GM12875 (cell line): Measurements from ENCODE around the gene DOLPP1.
A peak's percentile ranks its signal among the peaks of the same experiment; 100 is the strongest.

Experiments used
- H3K4me3 ChIP-seq: one replicate; pipeline ENCODE4 v1.5.1; 2011; ENCODE audit warnings: low read depth, low read length, control low read depth
- TF ChIP-seq, protein P1 (sequence below): IDR thresholded peaks from 2 replicates; pipeline ENCODE4 v1.5.1; 2011; ENCODE audit warnings: low read depth, mild to moderate bottlenecking, control low read depth, inconsistent platforms, low read length, moderate library complexity, borderline replicate concordance; ENCODE audit not compliant: insufficient read depth

The DOLPP1 gene, protein sequence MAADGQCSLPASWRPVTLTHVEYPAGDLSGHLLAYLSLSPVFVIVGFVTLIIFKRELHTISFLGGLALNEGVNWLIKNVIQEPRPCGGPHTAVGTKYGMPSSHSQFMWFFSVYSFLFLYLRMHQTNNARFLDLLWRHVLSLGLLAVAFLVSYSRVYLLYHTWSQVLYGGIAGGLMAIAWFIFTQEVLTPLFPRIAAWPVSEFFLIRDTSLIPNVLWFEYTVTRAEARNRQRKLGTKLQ

DNA sequence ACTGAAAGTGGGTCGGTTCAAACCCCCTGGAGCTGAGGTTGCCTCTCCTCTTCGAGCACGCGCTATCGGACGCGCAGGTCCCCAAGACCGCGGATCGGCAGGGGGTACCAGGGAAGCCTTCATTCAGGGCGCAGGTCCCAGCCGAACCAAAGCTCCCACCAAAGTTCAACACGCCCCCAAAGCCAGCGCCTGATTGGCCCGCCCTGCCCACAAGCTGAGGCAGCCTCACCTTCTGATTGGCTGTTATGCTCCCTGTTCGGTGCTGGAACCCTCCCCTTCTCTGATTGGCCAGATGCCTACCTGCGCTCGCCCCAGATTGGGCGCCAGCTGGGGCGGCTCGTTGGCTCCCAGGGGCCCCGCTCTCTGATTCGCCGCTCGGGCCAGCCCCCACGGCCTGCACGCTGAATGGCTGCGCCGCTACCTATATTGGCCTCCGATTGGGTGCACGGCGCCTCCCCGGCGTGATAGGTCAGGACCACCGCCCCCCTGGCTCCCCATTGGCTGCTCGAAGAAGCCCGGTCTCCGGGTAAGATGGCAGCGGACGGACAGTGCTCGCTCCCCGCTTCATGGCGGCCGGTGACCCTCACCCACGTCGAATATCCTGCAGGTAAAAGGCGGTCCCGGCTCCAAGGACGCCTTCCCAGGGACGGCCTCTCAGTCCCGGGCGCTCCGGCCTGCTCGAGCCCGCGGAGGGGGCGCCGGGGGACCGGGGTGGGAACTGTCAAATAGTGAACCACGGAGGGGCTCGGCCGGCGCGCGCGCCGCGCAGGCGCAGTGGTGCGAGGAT is at the start of gene DOLPP1:
DOLPP1 (plus strand) TSS at position 511 of the 787 bp plus-strand sequence; CDS start at position 532, 21 bp downstream.
- TF ChIP-seq, protein P1, sequence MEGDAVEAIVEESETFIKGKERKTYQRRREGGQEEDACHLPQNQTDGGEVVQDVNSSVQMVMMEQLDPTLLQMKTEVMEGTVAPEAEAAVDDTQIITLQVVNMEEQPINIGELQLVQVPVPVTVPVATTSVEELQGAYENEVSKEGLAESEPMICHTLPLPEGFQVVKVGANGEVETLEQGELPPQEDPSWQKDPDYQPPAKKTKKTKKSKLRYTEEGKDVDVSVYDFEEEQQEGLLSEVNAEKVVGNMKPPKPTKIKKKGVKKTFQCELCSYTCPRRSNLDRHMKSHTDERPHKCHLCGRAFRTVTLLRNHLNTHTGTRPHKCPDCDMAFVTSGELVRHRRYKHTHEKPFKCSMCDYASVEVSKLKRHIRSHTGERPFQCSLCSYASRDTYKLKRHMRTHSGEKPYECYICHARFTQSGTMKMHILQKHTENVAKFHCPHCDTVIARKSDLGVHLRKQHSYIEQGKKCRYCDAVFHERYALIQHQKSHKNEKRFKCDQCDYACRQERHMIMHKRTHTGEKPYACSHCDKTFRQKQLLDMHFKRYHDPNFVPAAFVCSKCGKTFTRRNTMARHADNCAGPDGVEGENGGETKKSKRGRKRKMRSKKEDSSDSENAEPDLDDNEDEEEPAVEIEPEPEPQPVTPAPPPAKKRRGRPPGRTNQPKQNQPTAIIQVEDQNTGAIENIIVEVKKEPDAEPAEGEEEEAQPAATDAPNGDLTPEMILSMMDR: no peak
- peak within 1 kb of the TSS; percentile 83 for H3K4me3 ChIP-seq

DNA sequence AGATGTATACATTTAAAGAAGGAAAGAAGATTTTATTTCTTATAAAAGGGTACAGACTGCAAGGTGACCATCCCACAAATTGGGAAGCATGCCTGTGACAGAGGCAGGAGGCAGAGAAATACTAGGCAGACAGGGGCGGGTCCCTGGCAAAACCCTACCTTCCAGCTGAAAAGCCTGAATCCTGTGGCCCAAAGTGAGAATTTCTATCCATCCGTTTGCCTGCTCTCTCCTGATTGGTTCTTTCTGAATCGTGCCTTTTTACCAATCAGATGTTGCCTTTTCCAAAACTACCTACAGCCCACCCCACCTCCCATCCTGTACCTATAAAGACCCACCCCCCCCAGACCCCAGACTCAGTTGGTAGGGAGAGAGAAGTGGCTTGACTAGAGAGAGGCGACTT is 49.4 kb upstream of the DOLPP1 start:
- TF ChIP-seq, protein P1: no peak
- H3K4me3 ChIP-seq: no peak overlapping the region

DNA sequence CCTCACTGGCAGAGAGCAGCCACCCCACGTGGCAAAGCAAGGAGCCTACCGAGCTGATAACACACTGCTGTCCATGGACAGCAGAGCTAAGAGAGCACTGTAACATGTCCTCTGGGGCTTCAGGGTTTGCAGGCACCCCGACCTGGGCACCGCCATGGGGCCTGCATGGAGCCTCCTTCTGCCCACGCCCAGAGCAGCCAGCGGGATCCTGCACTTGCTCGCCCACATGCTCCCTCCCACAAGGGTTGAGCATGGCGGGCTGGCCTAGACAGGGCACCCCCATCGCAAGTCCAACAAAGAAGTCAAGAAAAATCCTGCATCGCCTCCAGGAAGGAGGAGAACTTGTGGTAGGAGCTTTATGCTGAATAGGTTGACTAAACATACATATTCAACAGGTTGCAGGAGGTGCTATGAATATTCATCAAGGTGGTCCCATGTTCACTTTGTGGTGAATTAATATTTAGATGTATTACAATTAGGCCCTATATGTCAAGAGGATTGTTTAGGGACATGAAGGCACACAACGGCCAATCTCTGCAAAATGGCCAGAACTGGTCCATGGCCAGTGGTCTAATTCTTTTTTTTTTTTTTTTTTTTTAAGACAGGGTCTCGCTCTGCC is 48.3 kb upstream of the DOLPP1 start:
- no peak overlapping the region for H3K4me3 ChIP-seq
- TF ChIP-seq, protein P1: no peak

DNA sequence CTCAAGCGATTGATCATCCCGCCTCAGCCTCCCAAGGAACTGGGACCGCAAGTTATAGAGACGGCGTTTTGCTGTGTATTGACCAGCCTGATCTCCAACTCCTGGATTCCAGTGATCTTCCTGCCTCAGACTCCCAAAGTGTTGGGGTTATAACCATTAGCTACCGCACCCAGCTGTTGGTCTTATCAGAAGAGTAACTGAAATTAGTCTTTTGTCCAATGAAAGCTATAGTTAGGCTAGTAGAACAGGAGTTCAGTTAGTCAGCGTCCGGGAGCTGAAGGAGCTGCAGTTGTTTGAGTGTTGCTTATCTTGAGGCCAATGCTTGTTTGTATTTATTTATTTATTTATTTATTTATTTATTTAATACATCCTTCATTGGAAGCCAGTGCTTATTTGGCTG is 47.7 kb upstream of the DOLPP1 start:
- TF ChIP-seq, protein P1: no peak
- H3K4me3 ChIP-seq: no peak overlapping the region

DNA sequence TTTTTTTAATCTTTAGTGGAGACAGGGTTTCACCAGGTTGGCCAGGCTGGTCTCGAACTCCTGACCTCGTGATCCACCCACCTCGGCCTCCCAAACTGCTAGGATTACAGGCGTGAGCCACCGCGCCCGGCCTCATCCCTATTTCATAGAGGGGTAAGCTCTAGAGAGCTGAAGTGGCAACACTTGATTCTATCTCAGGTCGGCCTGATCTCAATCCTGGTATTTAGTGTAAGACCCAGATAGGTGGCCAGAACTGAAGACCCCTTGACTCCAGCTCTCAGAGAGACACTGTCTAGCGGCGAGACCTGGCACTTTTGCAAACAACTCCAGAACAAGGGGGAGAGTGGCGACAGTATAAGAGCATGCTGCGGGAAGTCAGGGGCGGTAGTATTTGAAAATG is 45.1 kb upstream of the DOLPP1 start:
- peak overlapping the region; percentile 32 for H3K4me3 ChIP-seq

DNA sequence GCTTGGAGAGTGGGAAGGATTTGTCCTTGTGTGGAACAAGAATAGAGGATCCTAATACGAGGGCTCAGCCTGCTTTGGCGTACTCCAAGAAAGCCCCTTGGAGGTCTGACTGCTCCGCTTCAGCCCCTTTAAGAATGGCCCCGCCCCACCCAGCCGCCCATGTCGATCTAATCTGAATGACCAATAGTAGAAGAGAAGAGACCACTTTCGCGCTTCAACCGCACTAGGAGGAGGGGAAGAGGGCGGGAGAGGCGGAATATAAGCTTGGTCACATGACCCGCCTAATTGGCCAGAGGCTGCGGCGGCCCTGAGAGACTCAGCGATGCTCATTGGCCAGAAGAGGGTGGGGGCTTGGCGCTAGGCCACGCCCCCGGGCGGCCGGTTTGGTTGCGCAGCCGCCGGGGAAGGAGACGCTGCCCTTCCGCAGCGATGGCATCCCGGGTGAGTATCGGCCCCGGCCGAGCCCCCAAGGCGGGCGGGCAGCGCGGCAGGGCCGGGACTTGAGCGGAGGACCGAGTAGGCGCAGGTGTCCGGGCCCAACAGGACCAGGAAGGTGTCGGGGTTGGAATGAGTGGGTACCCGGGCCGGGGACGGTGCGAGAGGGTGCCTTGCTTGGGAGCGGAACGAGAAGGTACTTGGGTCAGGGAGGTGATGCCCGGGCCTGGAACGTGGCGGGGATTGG is 44.5 kb upstream of the DOLPP1 start, which contains the start of gene MIGA2:
MIGA2 (plus strand) TSS at position 386 of the 682 bp plus-strand sequence. CDS start 3,969 bp downstream, outside the sequence.
- peak within 1 kb of the TSS; percentile 70 for H3K4me3 ChIP-seq
- TF ChIP-seq, protein P1: no peak

DNA sequence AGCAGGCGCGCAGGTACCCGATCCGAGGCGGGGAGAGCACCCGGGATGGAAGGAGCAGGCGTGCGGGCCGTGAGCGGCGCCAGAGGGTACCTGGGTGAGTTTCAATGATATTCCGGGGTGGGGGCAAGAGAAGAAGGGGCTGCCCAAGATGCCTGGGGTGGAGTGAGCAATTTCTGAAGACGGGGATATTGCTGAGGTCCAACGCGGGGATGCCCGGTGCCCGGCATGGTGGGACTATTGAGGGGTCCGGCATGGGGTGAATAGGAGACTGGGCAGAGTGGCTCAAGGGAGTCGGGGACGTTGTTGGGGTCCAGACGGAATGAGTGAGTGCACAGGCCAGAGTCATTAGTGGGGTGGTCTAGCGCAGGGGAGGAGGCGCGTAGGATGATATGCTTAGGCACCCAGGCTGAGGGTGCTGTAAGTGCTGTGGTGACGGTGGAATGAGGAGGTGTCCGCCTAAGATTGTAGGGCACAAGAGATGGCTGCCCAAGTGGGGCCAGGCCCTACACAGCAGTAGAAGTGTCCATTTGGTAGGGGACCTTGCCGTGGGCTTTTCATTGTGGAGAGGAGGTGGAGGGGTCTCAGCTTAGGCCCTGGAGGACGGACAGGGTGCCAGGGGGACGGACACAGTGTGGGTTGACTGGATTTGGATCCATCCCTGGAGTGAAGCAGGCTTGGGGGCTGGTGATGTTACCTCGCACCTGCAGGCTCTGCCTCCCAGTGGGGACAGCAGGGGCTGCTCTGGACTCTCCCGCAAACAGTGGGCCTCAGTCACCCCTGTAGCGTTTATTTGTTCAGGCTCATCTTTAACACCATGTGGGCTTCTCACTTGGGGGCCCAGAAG is 43.8 kb upstream of the DOLPP1 start:
- peak overlapping the region; percentile 70 for H3K4me3 ChIP-seq
- TF ChIP-seq, protein P1: no peak
